NCI-H1436 treated with DMSO at 0.1 percent for 48 hours (cell line): ENCODE data around the gene TTC28.

Source experiments
- DNase-seq: peaks from one replicate; lab custom pipeline; 2025; lab: John Stamatoyannopoulos, UW

Gene TTC28

GRCh38 chr22:28021998-28022660 lies 657.5 kb downstream of the TTC28 start:
- DNase-seq: no peak

GRCh38 chr22:28021116-28021997 lies 658.3 kb downstream of the TTC28 start:
- DNase-seq: no peak

DNA sequence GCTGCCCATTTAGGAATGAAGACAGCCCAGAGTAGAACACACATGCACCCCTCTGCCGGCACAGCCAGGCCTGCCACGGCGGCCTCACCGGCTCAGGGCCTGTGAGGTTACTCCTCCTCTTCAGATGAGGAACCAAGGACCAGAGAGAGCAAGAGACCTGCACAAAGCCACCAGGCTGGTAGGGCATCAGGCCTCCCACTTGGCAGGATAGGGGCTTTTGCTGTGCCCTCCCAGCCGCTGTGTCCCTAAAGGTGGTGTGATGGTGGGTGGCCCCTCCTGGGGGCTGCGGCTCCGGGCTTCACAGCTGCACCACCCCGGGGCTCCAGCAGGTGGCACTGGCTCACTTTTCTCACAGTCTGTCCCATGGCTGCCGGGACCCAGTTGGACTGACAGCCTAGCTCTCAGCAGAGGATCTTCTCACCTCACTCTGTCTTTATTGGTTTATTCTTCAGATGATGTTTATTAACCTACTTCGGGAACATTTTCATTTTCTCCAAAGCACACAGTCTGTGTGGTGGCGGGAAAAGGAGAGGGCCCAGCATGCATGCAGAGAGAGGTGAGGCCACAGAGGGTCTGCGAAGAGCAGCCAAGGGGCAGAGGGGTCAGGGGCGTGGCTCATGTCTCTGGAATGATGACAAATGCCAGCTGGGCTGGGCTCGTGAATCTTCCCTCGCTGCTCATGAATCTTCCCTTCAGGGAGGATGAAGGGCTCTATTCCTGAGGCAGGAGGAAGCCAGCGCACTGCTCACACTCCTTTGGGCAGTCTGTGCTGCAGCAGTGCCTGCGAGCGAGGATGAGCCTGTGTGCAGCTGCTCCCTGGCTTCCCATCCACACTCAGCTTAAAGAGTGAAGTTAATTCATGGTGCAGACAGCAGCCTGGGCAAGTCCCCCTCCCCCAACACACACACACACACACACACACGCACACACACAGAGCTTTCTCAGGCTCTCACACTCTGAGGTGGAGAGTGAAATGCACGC lies 659.5 kb downstream of the TTC28 start:
- no peak for DNase-seq

GRCh38 chr22:28019360-28019759 lies 660.3 kb downstream of the TTC28 start:
- no peak for DNase-seq

GRCh38 chr22:28018461-28018927 lies 661.1 kb downstream of the TTC28 start:
- no peak for DNase-seq

DNA sequence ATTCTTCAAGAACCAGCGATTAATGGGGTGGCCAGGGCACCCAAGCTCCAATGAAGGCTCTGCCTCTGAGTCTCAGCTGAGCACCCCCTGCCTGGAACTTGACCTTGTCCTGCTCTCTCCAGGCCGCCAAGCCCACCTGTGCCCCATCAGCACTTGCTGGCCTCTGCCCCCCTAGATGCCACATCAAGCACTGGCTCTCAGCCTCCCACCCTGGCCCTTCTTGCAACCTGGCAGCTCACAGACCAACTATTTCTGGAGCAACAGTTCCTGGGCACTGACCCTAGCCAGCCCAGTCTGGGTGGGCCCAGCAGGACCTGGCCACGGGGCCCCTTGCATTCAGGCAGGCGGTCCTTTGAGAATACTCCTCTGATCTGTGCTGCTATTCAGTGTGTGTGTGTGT lies 661.8 kb downstream of the TTC28 start:
- DNase-seq: no peak

GRCh38 chr22:28017558-28017820 lies 662.2 kb downstream of the TTC28 start:
- no peak for DNase-seq

GRCh38 chr22:28016781-28017557 lies 662.7 kb downstream of the TTC28 start:
- no peak for DNase-seq

DNA sequence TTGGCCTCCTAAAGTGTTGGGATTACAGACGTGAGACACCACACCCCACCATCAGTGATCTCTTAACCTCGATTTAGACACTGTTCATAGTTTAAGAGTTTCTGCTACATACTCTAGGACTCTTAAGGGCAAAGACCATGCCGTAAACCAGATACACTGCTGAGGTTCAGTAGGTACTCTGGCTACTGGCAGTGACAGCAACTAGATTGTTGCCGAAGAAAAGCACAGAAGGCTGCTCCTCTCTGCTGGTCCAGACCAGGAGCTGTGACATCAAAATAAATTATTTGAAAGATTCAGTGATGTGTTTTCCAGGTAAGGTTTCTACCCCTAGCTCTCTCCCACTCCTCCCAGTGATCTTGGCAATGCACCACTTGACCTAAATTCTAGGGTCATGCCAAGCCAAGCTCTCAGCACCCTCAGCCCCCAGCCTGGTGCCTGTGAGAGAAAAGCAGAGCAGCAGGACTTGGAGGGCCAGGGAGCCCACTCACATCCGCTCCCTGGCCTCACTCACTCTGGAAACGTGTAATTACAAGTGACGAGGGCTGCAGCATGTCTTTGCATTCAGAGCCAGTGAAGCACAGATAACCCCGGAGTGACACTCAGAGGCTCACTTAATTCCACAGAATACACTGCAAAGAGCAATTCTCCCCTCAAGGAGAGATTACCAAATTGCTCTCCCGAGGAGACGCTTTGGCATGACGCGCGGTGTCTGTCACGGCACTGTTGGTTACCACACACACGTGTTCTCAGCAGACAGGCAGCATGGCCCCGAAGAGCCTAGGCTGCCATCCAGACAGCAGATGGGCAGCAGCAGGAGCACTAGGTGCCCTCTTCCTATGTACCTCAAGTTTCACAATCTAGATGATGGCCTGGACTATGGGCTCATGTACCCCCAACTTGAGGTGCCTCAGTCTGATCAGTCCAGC lies 663.7 kb downstream of the TTC28 start:
- DNase-seq: no peak

- no peak for DNase-seq
Measured at GRCh38 chr22:28015046-28015425, 664.6 kb downstream of the TTC28 start.

DNA sequence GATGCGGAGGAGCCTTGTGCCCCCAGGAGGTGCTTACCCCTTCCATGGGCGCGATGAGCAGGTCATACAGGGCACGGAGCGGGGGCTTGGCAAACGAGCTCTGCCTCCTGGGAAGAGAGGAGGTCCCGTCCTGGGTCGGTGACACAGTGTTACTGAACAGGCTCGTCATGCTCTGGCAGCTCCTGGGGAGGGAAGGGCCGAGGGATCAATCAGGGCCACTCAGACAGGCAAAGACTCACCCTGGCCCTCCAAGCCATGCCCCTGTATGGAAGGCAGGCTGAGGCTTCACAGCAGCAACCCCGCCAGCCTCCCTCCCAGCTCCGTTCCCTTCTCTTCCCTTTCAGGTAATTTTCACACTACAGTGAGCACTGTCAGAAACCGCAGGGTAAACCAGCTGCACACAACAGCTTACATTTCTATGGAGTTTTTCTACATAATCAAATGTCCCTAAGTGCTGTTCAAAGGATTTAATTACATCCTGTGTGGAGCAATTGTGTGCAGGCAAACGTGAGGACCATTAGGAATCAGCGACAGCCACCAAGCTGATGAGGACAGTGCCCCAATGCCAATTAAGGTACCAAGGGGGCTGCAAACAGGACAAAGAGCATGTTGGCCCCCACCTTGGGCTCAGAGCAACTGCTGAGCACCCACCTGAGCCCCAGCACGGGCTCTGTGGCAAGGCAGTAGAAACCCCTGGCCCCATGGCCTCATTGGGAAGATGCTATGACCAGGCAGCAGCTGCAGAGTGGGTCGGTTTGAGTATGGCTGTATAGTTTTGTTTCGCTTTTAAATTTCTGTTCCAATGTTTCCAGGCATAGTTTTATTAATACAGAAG lies 665.2 kb downstream of the TTC28 start:
- DNase-seq: peak; percentile 29

DNA sequence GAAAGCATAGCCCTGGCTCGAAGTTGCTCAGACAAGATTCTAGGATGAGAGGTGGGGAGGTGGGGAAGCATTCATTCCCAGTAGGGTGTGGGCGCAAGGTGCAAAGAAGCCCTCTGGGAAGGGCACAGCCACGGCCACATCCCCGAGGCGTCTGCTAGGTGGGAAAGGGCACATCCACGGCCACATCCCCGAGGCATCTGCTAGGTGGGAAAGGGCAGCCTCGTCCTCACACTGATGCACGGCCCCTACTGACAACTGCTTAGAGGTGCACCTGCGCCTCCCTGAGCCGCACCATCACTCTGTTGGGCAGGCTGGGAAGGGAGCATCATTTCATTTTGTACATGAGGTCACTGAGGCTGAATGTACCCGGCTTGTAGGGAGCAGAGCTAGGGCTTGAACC lies 666.0 kb downstream of the TTC28 start:
- no peak for DNase-seq

DNA sequence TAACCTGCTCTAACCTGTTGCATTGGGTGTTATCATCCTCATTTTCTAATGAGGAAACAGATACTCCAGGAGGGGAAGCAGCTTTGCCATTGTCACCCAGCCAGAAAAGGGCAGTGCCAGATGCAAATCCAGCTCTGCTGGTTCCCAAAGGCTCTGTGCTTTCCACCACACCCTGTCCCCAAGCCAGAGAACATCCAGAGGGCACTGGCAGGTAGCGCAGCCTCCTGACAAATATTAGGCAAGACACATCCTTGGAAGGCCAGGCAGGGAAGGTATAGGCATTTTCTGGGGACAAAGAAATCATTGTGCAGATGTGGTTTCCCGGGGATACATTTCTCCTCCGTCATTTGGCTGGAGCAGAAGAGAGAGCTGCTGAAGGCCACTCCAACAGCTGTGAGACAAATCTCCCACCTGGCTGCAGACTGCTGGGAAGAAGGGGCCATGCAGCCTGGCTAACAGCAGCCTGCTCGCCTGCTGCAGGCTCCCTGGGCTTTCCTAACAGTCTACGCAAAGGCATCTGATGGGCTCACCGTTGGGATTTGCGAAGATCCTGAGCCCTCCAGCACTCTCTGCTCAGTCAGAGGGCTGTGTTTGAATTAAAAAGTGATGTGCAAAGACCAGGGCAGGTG lies 666.7 kb downstream of the TTC28 start:
- no peak for DNase-seq

- no peak for DNase-seq
Measured at GRCh38 chr22:28009272-28009827, 670.3 kb downstream of the TTC28 start.

DNA sequence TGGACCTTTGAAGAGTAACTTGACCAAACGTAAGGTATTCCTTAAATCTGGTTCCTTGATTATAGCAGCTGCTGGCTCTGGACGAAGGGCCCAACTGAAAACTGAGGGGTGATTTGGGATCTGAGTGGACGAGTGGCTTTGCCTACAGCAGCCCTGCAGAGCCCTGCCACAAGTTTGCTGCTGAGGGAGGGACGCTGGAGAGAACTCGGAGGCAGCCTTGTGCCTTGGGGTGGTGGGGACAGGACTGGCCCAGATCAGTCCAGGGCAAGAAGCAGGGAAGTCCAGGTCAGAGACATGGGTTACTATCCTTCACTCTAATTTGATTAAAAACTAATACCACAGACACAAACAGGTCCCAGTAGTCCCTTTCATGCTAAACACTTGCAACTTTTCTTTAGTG lies 671.0 kb downstream of the TTC28 start:
- DNase-seq: no peak

- no peak for DNase-seq
Measured at GRCh38 chr22:28008056-28008455, 671.6 kb downstream of the TTC28 start.

GRCh38 chr22:28006271-28006670 lies 673.4 kb downstream of the TTC28 start:
- DNase-seq: no peak

DNA sequence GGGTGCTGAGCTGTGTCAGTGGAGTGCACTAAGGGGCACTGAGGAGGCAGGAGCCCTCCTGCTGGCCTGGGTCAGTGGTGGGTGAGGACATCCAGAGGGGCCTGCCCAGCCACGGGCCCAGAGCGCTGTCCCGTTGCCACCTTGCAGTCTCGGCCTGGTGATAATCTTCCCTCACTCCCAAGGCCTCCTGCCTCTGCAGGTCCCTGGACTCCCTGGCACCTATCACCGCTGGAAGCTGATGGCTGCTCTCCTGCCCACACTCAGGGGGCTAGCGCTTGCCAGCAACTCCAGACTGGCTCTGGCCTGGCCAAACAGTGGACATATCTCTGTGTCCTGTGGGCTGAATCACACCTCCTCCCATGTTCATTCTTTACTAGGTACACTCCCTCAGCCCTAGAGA lies 674.1 kb downstream of the TTC28 start:
- DNase-seq: no peak

- no peak for DNase-seq
Measured at GRCh38 chr22:28004021-28004420, 675.6 kb downstream of the TTC28 start.
